Stomach (tissue), 9 donors: ENCODE results near the gene PDHB. TPM values are rescaled to one million over a fixed set of nuclear protein-coding genes. Genes with fewer than 3 reads are reported as not detected.

ENCODE experiments used
- DNase-seq, 2 donors: peaks; one replicate each; pipeline versions ENCODE4 v3.0.0 to v3.0.0-alpha.2; 2013 to 2019
- H3K27ac ChIP-seq, 5 donors: fragments of 200-600 bp in 4 of 5; sonication (generic) in 4 of 5; one replicate each; pipeline ENCODE4 v1.5.1; 2013 to 2019; ENCODE audit warnings: mild to moderate bottlenecking in 1 of 5, moderate library complexity in 1 of 5
- H3K27me3 ChIP-seq, 3 donors: fragments of 200-600 bp; sonication (generic); one replicate each; pipeline ENCODE4 v1.5.1; 2017 to 2019; ENCODE audit warnings: mixed run types in 1 of 3
- H3K36me3 ChIP-seq, 4 donors: fragments of 200-600 bp; sonication (generic); 1 replicate in 3 of 4; 2 replicates in 1 of 4; pipeline ENCODE4 v1.5.1; 2016 to 2019
- H3K4me1 ChIP-seq, 4 donors: fragments of 200-600 bp; sonication (generic); one replicate each; pipeline ENCODE4 v1.5.1; 2016 to 2019
- H3K4me3 ChIP-seq, 4 donors: fragments of 200-600 bp; sonication (generic) in 3 of 4; one replicate each; pipeline ENCODE4 v1.5.1; 2016 to 2019; ENCODE audit warnings: mild to moderate bottlenecking in 1 of 4
- H3K9me3 ChIP-seq, 4 donors: fragments of 200-600 bp; sonication (generic); one replicate each; pipeline ENCODE4 v1.5.1; 2016 to 2019
- CTCF ChIP-seq, 7 experiments: fragments of 450-650 bp in 4 of 7; fragments of 200-600 bp in 3 of 7; sonication (generic) in 3 of 7; IDR thresholded peaks; one replicate each; pipeline ENCODE4 v1.5.1; 2016 to 2019; ENCODE audit warnings: antibody characterized with exemption in 7 of 7, control low read depth in 2 of 7, mild to moderate bottlenecking in 1 of 7
- EP300 ChIP-seq: sonication (generic); formaldehyde crosslinking; IDR thresholded peaks from one replicate; pipeline ENCODE4 v1.6.1; 2017; ENCODE audit warnings: antibody characterized with exemption
- POLR2A ChIP-seq, 4 donors: fragments of 450-650 bp; IDR thresholded peaks; one replicate each; pipeline ENCODE4 v1.6.1; 2016; ENCODE audit warnings: antibody characterized with exemption in 4 of 4, control low read depth in 2 of 4, mild to moderate bottlenecking in 1 of 4, moderate library complexity in 1 of 4
- POLR2AphosphoS5 ChIP-seq, 3 donors: sonication (generic); formaldehyde crosslinking; IDR thresholded peaks; one replicate each; pipeline ENCODE4 v1.6.1; 2016; ENCODE audit warnings: antibody characterized with exemption in 3 of 3
- WGBS, 5 donors: extraction: QIAGEN DNeasy Blood & Tissue Kit in 3 of 5; methylation state at CpG; one replicate each; pipeline versions ENCODE4 v1.1.5 to v1.1.7; 2013 to 2018; 5-methylcytosine and 5-hydroxymethylcytosine counted together
- intact Hi-C: fragments of 100-400 bp; cut with DNase I; formaldehyde crosslinking; loops from one replicate; pipeline ENCODE4 v1.15.1; 2023; ENCODE audit warnings: low total_unique reads
- polyA plus RNA-seq, 3 donors: library from polyadenylated mRNA; stranded (reverse); fragments of 200-250 nt; gene quantifications; one replicate each; pipeline ENCODE4 v1.2.3, GENCODE V29; 2013
- total RNA-seq, 5 donors: library from RNA; depleted of rRNA; stranded (reverse); fragments of >200 nt; gene quantifications; one replicate each; pipeline versions ENCODE4 v1.1.0 to v1.2.3, GENCODE V29; 2014 to 2016
- donor health status: healthy with polysubstance abuse.
- donor health status: Bipolar disorder and iron deficiency.
- donor health status: healthy.

PDHB gene
- total and polyA plus RNA-seq, 8 donors = 24.5 to 246 (median 86.2) TPM

DNA sequence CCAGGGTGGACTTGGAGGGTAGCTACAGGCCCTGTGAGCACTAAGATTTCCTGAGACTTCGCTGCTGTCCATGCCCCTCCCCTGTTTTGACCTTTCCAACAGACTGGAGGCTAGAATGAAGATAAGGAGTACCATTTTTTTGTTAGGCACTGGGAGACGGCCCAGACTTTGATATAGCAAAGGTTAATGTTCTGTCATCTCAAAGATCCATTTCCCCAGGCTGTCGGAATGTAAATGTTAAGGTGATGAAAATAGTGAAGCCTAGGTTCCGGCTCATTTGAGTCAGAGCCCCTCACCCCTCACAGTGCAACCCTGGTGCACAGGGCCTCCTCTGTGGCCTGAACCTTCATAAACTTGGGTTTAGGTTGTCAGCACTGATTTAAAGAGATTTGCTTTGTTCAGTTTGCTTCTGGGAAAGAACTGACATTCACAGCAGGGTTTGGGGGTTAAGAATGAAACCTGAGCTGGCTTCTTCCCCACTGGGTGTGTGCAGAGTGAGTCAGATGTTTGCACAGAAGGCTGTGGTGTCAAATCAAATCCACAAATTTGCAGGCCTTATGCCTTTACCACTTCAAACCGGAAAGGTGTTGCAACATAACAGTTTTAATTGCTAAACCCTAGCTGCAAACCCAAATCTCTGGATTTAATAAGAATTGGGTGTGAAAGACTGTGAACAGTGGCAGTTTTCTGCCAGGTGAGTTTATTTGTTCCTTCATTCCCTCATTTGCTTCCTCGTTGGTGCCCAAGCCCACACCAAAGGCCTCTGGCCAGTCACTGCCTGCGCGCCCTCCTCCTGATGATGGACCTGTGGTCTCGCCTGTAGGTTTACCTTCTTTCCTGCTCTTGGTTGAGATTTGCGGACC lies 37.6 kb upstream of the PDHB start:
- peak overlapping the region in 1 of 5 donors; percentile 45 for H3K27ac ChIP-seq
- H3K9me3 ChIP-seq = no peaks in the 10 kb centered on the region
- TF ChIP-seq POLR2A (IDR thresholded peaks at IDR 0.05) (no peak), CTCF (IDR thresholded peaks at IDR 0.05) (no peak), POLR2AphosphoS5 (IDR thresholded peaks at IDR 0.05) (no peak), EP300 (no peak)
- H3K4me1 ChIP-seq = peaks cover 0 to 24% (median 9%) of the 10 kb centered on the region in 4 donors
- H3K27me3 ChIP-seq = no peaks in the 10 kb centered on the region
- 48 to 55% (median 49%) methylated on average over 9 to 10 of the region's 10 CpGs for WGBS, 5 donors
- intact Hi-C loops = no loop called here
- peak in 1 of 2 donors; percentile 83 for DNase-seq
- H3K36me3 ChIP-seq = no peaks in the 10 kb centered on the region
- H3K4me3 ChIP-seq = no peak overlapping the region

- H3K4me1 ChIP-seq = peaks cover 0 to 24% (median 9%) of the 10 kb centered on the region in 4 donors
- WGBS, 5 donors = 87 to 91% (median 90%) methylated on average over 12 of the region's 12 CpGs
- no peak overlapping the region for H3K4me3 ChIP-seq
- intact Hi-C loops = no loop called here
- no peaks in the 10 kb centered on the region for H3K36me3 ChIP-seq
- H3K27ac ChIP-seq = peak overlapping the region in 1 of 5 donors; percentile 45
- DNase-seq = no peak
- TF ChIP-seq EP300 = no peak
- TF ChIP-seq POLR2A (IDR thresholded peaks at IDR 0.05) = no peak
- no peak for TF ChIP-seq POLR2AphosphoS5 (IDR thresholded peaks at IDR 0.05)
- no peak for TF ChIP-seq CTCF (IDR thresholded peaks at IDR 0.05)
- H3K9me3 ChIP-seq = no peaks in the 10 kb centered on the region
- no peaks in the 10 kb centered on the region for H3K27me3 ChIP-seq
Measured at GRCh38 chr3:58470363-58471024, 36.9 kb upstream of the PDHB start.

GRCh38 chr3:58469096-58469495 lies 35.5 kb upstream of the PDHB start:
- WGBS, 5 donors = 72 to 91% (median 88%) methylated on average over 4 of the region's 4 CpGs
- Histone ChIP-seq H3K4me3 (no peak overlapping the region), H3K9me3 (no peaks in the 10 kb centered on the region), H3K4me1 (peaks cover 0 to 16% (median 10%) of the 10 kb centered on the region in 4 donors), H3K36me3 (no peaks in the 10 kb centered on the region), H3K27ac (no peak overlapping the region), H3K27me3 (no peaks in the 10 kb centered on the region)
- DNase-seq = no peak
- no peak for TF ChIP-seq CTCF (IDR thresholded peaks at IDR 0.05)
- no peak for TF ChIP-seq EP300
- no peak for TF ChIP-seq POLR2A (IDR thresholded peaks at IDR 0.05)
- no peak for TF ChIP-seq POLR2AphosphoS5 (IDR thresholded peaks at IDR 0.05)
- intact Hi-C loops = no loop called here

GRCh38 chr3:58466899-58467563 lies 33.4 kb upstream of the PDHB start:
- intact Hi-C loops = no loop called here
- no peak overlapping the region for H3K27ac ChIP-seq
- H3K27me3 ChIP-seq = no peaks in the 10 kb centered on the region
- no peak for TF ChIP-seq POLR2A (IDR thresholded peaks at IDR 0.05)
- no peak for TF ChIP-seq CTCF (IDR thresholded peaks at IDR 0.05)
- TF ChIP-seq EP300 = no peak
- no peak for TF ChIP-seq POLR2AphosphoS5 (IDR thresholded peaks at IDR 0.05)
- H3K4me1 ChIP-seq = peaks cover 6 to 28% (median 19%) of the 10 kb centered on the region in 4 donors
- H3K4me3 ChIP-seq = no peak overlapping the region
- H3K9me3 ChIP-seq = no peaks in the 10 kb centered on the region
- H3K36me3 ChIP-seq = no peaks in the 10 kb centered on the region
- DNase-seq = no peak
- 88 to 92% (median 89%) methylated on average over 4 of the region's 4 CpGs for WGBS, 5 donors
